ENCODE measurements around the gene OLFML2A. TPM values are rescaled to one million over a fixed set of nuclear protein-coding genes. Genes with fewer than 3 reads are reported as not detected.
A peak's percentile ranks its signal among the peaks of the same experiment; 100 is the strongest.

OLFML2A gene
- total and polyA plus RNA-seq, 2 of the 13 experiments (the other 11 are each of a cell fraction or from before 2014, with no cell fraction given), result 0.01 to 0.02 TPM

DNA sequence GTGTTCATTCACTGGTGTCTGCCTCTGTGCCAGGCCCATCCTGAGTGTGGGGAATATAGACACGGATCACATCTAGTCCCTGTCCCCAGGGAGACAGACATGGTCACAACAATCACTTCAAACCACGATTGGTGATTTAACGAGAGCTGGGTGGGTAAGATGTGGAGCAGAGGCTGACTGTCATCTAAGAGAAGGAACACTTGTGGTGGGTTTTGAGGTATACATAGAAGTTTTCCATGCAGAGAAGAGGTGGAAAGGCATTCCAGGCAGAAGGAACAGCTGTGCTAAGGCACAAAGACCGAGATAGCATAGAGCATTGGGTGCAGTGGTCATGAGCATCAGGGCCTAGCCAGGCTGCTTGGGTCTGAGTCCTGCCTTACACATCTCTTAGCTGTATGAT lies 53.7 kb downstream of the OLFML2A start:
- Histone ChIP-seq H3K4me2 (ENCODE audit: low read depth, low read length) (no peak overlapping the region), H3K27me3 (ENCODE audit: control insufficient read depth in 1 of 2, insufficient read depth in 2 of 2, low read length in 2 of 2) (peaks cover 3 to 18% of the 10 kb centered on the region in 2 experiments; a peak in 4 of 5 replicates), H3K9ac (ENCODE audit: insufficient read depth, low read depth, low read length) (no peak overlapping the region), H3K4me1 (ENCODE audit: insufficient read depth, low read length) (peaks cover 40% of the 10 kb centered on the region), H3K27ac (ENCODE audit: extremely low read length, insufficient read depth, low read length) (no peak overlapping the region), H3K36me3 (replicated peaks in 1 of 2; ENCODE audit: control insufficient read depth in 1 of 2, insufficient read depth in 2 of 2, low read length in 2 of 2) (no peaks in the 10 kb centered on the region), H3K79me2 (ENCODE audit: insufficient read depth, low read length) (no peaks in the 10 kb centered on the region), H3K9me3 (ENCODE audit: low read length) (no peaks in the 10 kb centered on the region), H3K4me3 (replicated peaks in 1 of 3; ENCODE audit: insufficient read depth in 1 of 3, low read depth in 2 of 3, low read length in 3 of 3) (no peak overlapping the region), H2AFZ (ENCODE audit: low read length) (no peak overlapping the region), H4K20me1 (ENCODE audit: insufficient read depth, low read length) (no peaks in the 10 kb centered on the region)
- no peak for ATAC-seq
- no peak for TF ChIP-seq ATF7 (IDR thresholded peaks at IDR 0.05)
- TF ChIP-seq ATF7 (CRISPR knock-in tag; IDR thresholded peaks at IDR 0.05), result no peak
- TF ChIP-seq KDM3A (CRISPR knock-in tag; IDR thresholded peaks at IDR 0.05; ENCODE audit: low read depth), result no peak
- TF ChIP-seq FOXM1 (CRISPR knock-in tag; IDR thresholded peaks at IDR 0.05), result no peak
- no peak for TF ChIP-seq MLLT10 (CRISPR knock-in tag; IDR thresholded peaks at IDR 0.05)
- no peak for TF ChIP-seq MTA1 (CRISPR knock-in tag; IDR thresholded peaks at IDR 0.05; ENCODE audit: borderline replicate concordance)
- TF ChIP-seq, protein P1, sequence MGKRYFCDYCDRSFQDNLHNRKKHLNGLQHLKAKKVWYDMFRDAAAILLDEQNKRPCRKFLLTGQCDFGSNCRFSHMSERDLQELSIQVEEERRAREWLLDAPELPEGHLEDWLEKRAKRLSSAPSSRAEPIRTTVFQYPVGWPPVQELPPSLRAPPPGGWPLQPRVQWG (CRISPR knock-in tag; IDR thresholded peaks at IDR 0.05; ENCODE audit: borderline replicate concordance, low read depth), result no peak
- TF ChIP-seq TEAD2 (CRISPR knock-in tag; IDR thresholded peaks at IDR 0.05), result no peak
- intact Hi-C loops (cut with micrococcal nuclease; ENCODE audit: unreplicated experiment), result no loop called here
- in situ Hi-C loops (cut with HindIII; ENCODE audit: extremely low pct_ligation_motif_present, low pct_unique_long_range_greater_than_20kb), result no loop called here
- ChIA-PET CTCF (ENCODE audit: low intra/inter-chr PET ratio, low total read pairs) (no interaction called here), POLR2A (interaction anchor here (1.0 to 2.5 kb wide), 3 partner anchors 11 to 370 kb away, joined by 3 to 15 read pairs (median 5); no protein-coding TSS in a partner anchor)
- BruUV-seq (replicated peaks), result no TSS peak
- DNase-seq (ENCODE audit: low spot score), result no peak
- FAIRE-seq, result no peak
- WGBS (ENCODE audit: low lambda C conversion rate), result 32% methylated on average over 4 of the region's 4 CpGs

DNA sequence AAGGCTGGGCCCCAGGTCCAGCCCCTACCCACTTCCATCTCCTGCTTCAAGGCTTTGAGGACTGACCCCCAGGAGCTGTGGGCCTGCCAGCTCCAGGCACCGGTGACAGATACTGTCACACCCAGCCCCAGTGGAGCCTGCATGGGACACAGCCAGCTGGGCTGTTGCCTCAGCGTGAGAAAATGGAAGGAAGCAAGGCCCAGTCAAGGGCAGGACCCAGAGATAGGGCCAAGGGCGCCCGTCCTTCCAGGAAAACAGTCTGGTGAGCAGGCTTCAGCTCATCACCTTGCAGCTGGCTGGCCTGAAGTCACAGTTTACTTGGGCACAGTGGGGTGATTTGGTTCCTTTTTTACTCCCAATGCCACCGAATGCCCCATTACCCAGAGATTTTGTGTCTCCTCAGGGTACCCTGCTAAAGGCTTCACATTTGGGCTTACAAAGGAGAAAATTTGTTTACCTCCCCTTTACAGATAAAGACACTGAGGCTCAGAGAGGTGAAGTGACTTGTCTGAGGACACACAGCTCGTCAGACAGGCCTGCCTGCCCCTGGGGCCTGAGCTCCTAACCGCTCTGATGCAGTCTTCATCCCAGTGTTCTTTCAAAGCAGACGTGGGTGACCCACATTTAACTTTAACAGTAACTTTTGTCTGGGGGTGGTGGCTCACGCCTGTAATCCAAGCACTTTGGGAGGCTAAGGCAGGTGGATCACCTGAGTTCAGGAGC lies 54.9 kb downstream of the OLFML2A start:
- no peaks in the 10 kb centered on the region for H3K36me3 ChIP-seq (replicated peaks in 1 of 2; ENCODE audit: control insufficient read depth in 1 of 2, insufficient read depth in 2 of 2, low read length in 2 of 2)
- peaks cover 3 to 21% of the 10 kb centered on the region in 2 experiments; a peak in 4 of 5 replicates for H3K27me3 ChIP-seq (ENCODE audit: control insufficient read depth in 1 of 2, insufficient read depth in 2 of 2, low read length in 2 of 2)
- intact Hi-C loops (cut with micrococcal nuclease; ENCODE audit: unreplicated experiment) (no loop called here), in situ Hi-C loops (cut with HindIII; ENCODE audit: extremely low pct_ligation_motif_present, low pct_unique_long_range_greater_than_20kb) (no loop called here)
- WGBS (ENCODE audit: low lambda C conversion rate), result 47% methylated on average over 6 of the region's 9 CpGs
- POLR2A ChIA-PET, result interaction anchor here (1.7 to 2.5 kb wide), 3 partner anchors 9 to 22 kb away, joined by 4 to 15 read pairs (median 5); partner anchors contain the start of gene WDR38
- H3K9ac ChIP-seq (ENCODE audit: insufficient read depth, low read depth, low read length), result no peak overlapping the region
- BruUV-seq (replicated peaks), result no TSS peak
- H3K4me1 ChIP-seq (ENCODE audit: insufficient read depth, low read length), result peaks cover 40% of the 10 kb centered on the region
- no peak for FAIRE-seq
- H3K9me3 ChIP-seq (ENCODE audit: low read length), result no peaks in the 10 kb centered on the region
- no peak for DNase-seq (ENCODE audit: low spot score)
- H3K79me2 ChIP-seq (ENCODE audit: insufficient read depth, low read length), result no peaks in the 10 kb centered on the region
- ATAC-seq, result peak; percentile 55
- CTCF ChIA-PET (ENCODE audit: low intra/inter-chr PET ratio, low total read pairs), result no interaction called here
- H2AFZ ChIP-seq (ENCODE audit: low read length), result no peak overlapping the region
- no peak overlapping the region for H3K4me2 ChIP-seq (ENCODE audit: low read depth, low read length)
- H4K20me1 ChIP-seq (ENCODE audit: insufficient read depth, low read length), result no peaks in the 10 kb centered on the region
- 0 out of 6 replicates have a peak overlapping the region, but pooled peaks of 1 of the 3 experiments have one; percentile 62 for H3K4me3 ChIP-seq (replicated peaks in 1 of 3; ENCODE audit: insufficient read depth in 1 of 3, low read depth in 2 of 3, low read length in 3 of 3)
- no peak overlapping the region for H3K27ac ChIP-seq (ENCODE audit: extremely low read length, insufficient read depth, low read length)
- TF ChIP-seq ZNF383 (CRISPR knock-in tag; IDR thresholded peaks at IDR 0.05; ENCODE audit: borderline replicate concordance) (no peak), KMT2A (CRISPR knock-in tag; IDR thresholded peaks at IDR 0.05) (no peak), NR2F2 (IDR thresholded peaks at IDR 0.05; ENCODE audit: borderline replicate concordance, low read depth) (no peak), BCL6 (CRISPR knock-in tag; IDR thresholded peaks at IDR 0.05) (peak; percentile 87), PAWR (CRISPR knock-in tag; IDR thresholded peaks at IDR 0.05; ENCODE audit: borderline replicate concordance) (no peak), ZMYM3 (CRISPR knock-in tag; IDR thresholded peaks at IDR 0.05) (peak; percentile 73), RARA (CRISPR knock-in tag; IDR thresholded peaks at IDR 0.05) (peak; percentile 57), ZNF263 (CRISPR knock-in tag; IDR thresholded peaks at IDR 0.05) (no peak), ATAD3A (CRISPR knock-in tag; IDR thresholded peaks at IDR 0.05) (no peak), PHB2 (IDR thresholded peaks at IDR 0.05; ENCODE audit: partially characterized antibody) (no peak)
- TF ChIP-seq, protein P2, sequence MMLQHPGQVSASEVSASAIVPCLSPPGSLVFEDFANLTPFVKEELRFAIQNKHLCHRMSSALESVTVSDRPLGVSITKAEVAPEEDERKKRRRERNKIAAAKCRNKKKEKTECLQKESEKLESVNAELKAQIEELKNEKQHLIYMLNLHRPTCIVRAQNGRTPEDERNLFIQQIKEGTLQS (CRISPR knock-in tag; IDR thresholded peaks at IDR 0.05), result no peak

Data from HepG2 (cell line).